SK-N-SH treated with all-trans-retinoic acid at 6 μM for 48 hours (cell line): ENCODE data around the gene SLC25A41.

Experiments
- ARNTL ChIP-seq: fragments of 450-650 bp; formaldehyde crosslinking; IDR thresholded peaks from 2 replicates; pipeline ENCODE4 v1.5.0; 2020; ENCODE audit warnings: low read depth, mild to moderate bottlenecking, moderate library complexity, borderline replicate concordance
- BACH2 ChIP-seq: fragments of 250-450 bp; sonication (Bioruptor Pico); IDR thresholded peaks from 2 replicates; pipeline ENCODE4 v1.9.0; 2021; ENCODE audit warnings: mild to moderate bottlenecking, borderline replicate concordance
- CREB5 ChIP-seq: fragments of 250-450 bp; sonication (Bioruptor Pico); IDR thresholded peaks from 2 replicates; pipeline ENCODE4 v1.5.1; 2020; ENCODE audit warnings: low read depth, mild to moderate bottlenecking, moderate library complexity
- ESRRG ChIP-seq: fragments of 250-450 bp; sonication (Bioruptor Pico); IDR thresholded peaks from 2 replicates; pipeline ENCODE4 v1.6.1; 2021; ENCODE audit warnings: mild to moderate bottlenecking
- OSR1 ChIP-seq: fragments of 250-450 bp; sonication (Bioruptor Pico); IDR thresholded peaks from 2 replicates; pipeline ENCODE4 v1.8.0; 2022; ENCODE audit warnings: moderate library complexity, mild to moderate bottlenecking, inconsistent platforms
- PATZ1 ChIP-seq: fragments of 250-450 bp; sonication (Bioruptor Pico); IDR thresholded peaks from 2 replicates; pipeline ENCODE4 v1.8.0; 2020; ENCODE audit warnings: mild to moderate bottlenecking, moderate library complexity, borderline replicate concordance
- POU6F1 ChIP-seq: fragments of 250-450 bp; sonication (Bioruptor Pico); IDR thresholded peaks from 2 replicates; pipeline ENCODE4 v1.8.0; 2021; ENCODE audit warnings: low read depth, mild to moderate bottlenecking, moderate library complexity, borderline replicate concordance
- RARB ChIP-seq: fragments of 250-450 bp; sonication (Bioruptor Pico); IDR thresholded peaks from 2 replicates; pipeline ENCODE4 v1.8.0; 2021; ENCODE audit warnings: mild to moderate bottlenecking, moderate library complexity
- ZC3H10 ChIP-seq: fragments of 250-450 bp; sonication (Bioruptor Pico); IDR thresholded peaks from 2 replicates; pipeline ENCODE4 v1.5.1; 2021; ENCODE audit warnings: mild to moderate bottlenecking, moderate library complexity
- ZFP3 ChIP-seq: fragments of 250-450 bp; sonication (Bioruptor Pico); IDR thresholded peaks from 2 replicates; pipeline ENCODE4 v1.5.0; 2020; ENCODE audit warnings: mild to moderate bottlenecking, moderate library complexity
- ZFP30 ChIP-seq: fragments of 450-650 bp; formaldehyde crosslinking; IDR thresholded peaks from 2 replicates; pipeline ENCODE4 v1.5.0; 2022; ENCODE audit warnings: mild to moderate bottlenecking, moderate library complexity
- ZNF565 ChIP-seq: fragments of 450-650 bp; formaldehyde crosslinking; conservative IDR thresholded peaks from 2 replicates; pipeline ENCODE4 v1.5.0; 2020; ENCODE audit warnings: low read depth, mild to moderate bottlenecking, moderate library complexity
- ZNF70 ChIP-seq: fragments of 450-650 bp; formaldehyde crosslinking; IDR thresholded peaks from 2 replicates; pipeline ENCODE4 v1.5.0; 2020; ENCODE audit warnings: mild to moderate bottlenecking, moderate library complexity
- ZNF8 ChIP-seq: fragments of 450-650 bp; formaldehyde crosslinking; IDR thresholded peaks from 2 replicates; pipeline ENCODE4 v1.5.0; 2020; ENCODE audit warnings: mild to moderate bottlenecking, moderate library complexity

GRCh38 chr19:6443986-6444385 is 10.4 kb upstream of the SLC25A41 start:
- no peak for TF ChIP-seq CREB5
- TF ChIP-seq ZNF70 (CRISPR knock-in tag), result no peak
- TF ChIP-seq ZFP30 (CRISPR knock-in tag), result no peak
- no peak for TF ChIP-seq RARB (CRISPR knock-in tag)
- no peak for TF ChIP-seq PATZ1 (CRISPR knock-in tag)
- no peak for TF ChIP-seq BACH2 (CRISPR knock-in tag)
- TF ChIP-seq ARNTL (CRISPR knock-in tag), result no peak
- TF ChIP-seq ESRRG, result no peak
- no peak for TF ChIP-seq ZFP3
- TF ChIP-seq ZNF565 (CRISPR knock-in tag), result no peak
- no peak for TF ChIP-seq ZC3H10 (CRISPR knock-in tag)
- TF ChIP-seq POU6F1, result no peak
- TF ChIP-seq ZNF8 (CRISPR knock-in tag), result no peak
- no peak for TF ChIP-seq OSR1
